Measurements from ENCODE around the gene TSPAN16.

The TSPAN16 gene

GRCh38 chr19:11339254-11340098, 43.5 kb downstream of the TSPAN16 start, which contains the start of gene RAB3D (continued):
- TF ChIP-seq MZF1 (tag by site-specific recombination; IDR thresholded peaks at IDR 0.05; ENCODE audit: borderline replicate concordance) (no peak), ZNF112 (tag by site-specific recombination; IDR thresholded peaks at IDR 0.05) (no peak), ZNF580 (tag by site-specific recombination; IDR thresholded peaks at IDR 0.05) (peak; percentile 18; the same call in 1 of the 2 replicates), ZNF555 (tag by site-specific recombination; conservative IDR thresholded peaks at IDR 0.05) (no peak), ZNF777 (tag by site-specific recombination; IDR thresholded peaks at IDR 0.05; ENCODE audit: borderline replicate concordance) (no peak), ZNF747 (tag by site-specific recombination; IDR thresholded peaks at IDR 0.05) (no peak), ZBTB49 (tag by site-specific recombination; IDR thresholded peaks at IDR 0.05; ENCODE audit: low read depth) (no peak), REPIN1 (tag by site-specific recombination; IDR thresholded peaks at IDR 0.05; ENCODE audit: low read depth) (no peak), ZNF585B (tag by site-specific recombination; IDR thresholded peaks at IDR 0.05) (no peak), ZBTB17 (tag by site-specific recombination; IDR thresholded peaks at IDR 0.05) (no peak), OVOL3 (tag by site-specific recombination; IDR thresholded peaks at IDR 0.05) (no peak), ZNF184 (tag by site-specific recombination; IDR thresholded peaks at IDR 0.05) (0 out of 2 replicates have a peak, but pooled peaks have one; percentile 30), ZNF37A (tag by site-specific recombination; IDR thresholded peaks at IDR 0.05) (no peak), ZNF146 (tag by site-specific recombination; IDR thresholded peaks at IDR 0.05) (no peak), ZNF169 (tag by site-specific recombination; IDR thresholded peaks at IDR 0.05) (no peak), ZIC2 (tag by site-specific recombination; IDR thresholded peaks at IDR 0.05) (peak; percentile 61), OSR2 (tag by site-specific recombination; IDR thresholded peaks at IDR 0.05) (peak; percentile 37; the same call in 1 of the 2 replicates), PRDM10 (tag by site-specific recombination; IDR thresholded peaks at IDR 0.05) (0 out of 2 replicates have a peak, but pooled peaks have one; percentile 55), ELK4 (IDR thresholded peaks at IDR 0.05; ENCODE audit: borderline replicate concordance, low read depth, low read length) (no peak), KLF16 (tag by site-specific recombination; IDR thresholded peaks at IDR 0.05) (no peak), KLF17 (tag by site-specific recombination; IDR thresholded peaks at IDR 0.05) (no peak; the same call in 1 of the 2 replicates), SCRT2 (tag by site-specific recombination; IDR thresholded peaks at IDR 0.05) (no peak), KLF1 (tag by site-specific recombination; IDR thresholded peaks at IDR 0.05) (peak; percentile 98), PATZ1 (tag by site-specific recombination; IDR thresholded peaks at IDR 0.05) (peak; percentile 69), ZBTB20 (tag by site-specific recombination; IDR thresholded peaks at IDR 0.05) (no peak), GLIS1 (tag by site-specific recombination; IDR thresholded peaks at IDR 0.05) (peak; percentile 22; the same call in 1 of the 2 replicates)
